ENCODE data around the gene KLHDC4.
A peak's percentile ranks its signal among the peaks of the same experiment; 100 is the strongest.
"Not testable (repeated sequence)": the region's sequence is repeated elsewhere in the genome, so short reads cannot be mapped to it uniquely, and the experiment has no call there.

The KLHDC4 gene

DNA sequence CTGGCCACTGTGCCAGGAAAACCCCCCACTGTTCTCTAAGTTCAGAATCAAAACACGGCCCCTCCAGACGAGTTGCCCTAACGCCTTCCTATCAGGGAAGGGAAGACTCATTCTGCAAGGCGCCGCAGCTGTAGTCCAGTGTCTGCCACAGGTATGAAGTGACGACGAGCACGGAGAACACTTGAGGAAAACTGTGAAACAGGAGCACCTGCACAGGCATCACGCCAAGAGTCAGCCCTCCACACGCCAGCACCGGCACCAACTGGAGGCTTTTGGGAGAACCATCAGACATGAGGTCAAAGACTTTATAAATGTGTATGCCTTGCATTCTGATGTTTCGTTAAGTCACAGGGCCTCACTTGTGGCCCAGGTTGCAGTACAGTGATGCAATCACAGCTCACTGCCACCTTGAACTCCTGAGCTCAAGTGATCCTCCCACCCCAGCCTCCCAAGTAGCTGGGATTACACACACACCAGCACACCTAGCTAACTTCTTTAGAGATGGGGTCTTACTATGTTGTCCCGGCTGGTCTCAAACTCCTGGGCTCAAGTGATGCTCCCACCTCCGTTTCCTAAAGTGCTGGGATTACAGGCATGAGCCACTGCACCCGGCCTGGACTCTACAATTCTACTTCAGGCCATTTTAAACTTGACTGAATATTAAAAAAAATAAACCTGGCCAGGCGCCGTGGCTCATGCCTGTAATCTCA is 22.9 kb downstream of the KLHDC4 start:
- DNase-seq (ENCODE audit: low spot score) = no peak

DNA sequence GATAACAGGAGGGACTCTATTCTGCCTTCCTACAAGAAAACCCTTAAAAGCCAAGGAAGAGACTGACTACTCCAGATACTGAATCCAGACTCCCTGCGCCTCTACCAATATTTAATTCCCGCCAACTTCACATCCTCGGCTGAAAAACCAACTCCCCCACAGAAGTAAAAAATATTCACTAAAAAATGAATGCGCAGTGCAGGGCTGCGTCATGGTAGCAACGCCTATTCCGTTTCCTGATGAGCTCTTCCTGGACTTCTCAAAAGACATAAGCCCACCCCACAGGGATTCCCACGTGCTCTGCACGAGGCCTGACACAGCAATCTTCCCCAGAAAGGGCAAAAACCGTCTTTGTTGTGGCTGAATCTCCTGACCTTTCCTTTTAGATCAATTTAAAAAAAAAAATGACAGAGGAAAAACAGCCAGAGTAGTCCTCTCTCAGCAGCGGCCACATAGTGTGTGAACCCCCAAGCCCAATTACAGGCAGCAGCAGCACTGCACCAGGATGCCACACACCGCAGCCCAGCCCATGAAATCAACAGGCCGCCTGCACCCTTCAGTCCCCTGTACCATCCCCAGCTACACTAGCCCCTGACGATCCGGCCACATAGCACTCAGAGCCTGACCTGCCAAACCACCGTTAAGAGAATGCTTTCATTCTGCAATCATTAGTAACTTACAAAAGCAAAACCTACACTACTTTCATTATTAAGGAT is 23.9 kb downstream of the KLHDC4 start:
- DNase-seq (ENCODE audit: low spot score) = no peak

GRCh38 chr16:87740909-87741424 is 24.8 kb downstream of the KLHDC4 start:
- DNase-seq (ENCODE audit: low spot score) = peak; percentile 84

DNA sequence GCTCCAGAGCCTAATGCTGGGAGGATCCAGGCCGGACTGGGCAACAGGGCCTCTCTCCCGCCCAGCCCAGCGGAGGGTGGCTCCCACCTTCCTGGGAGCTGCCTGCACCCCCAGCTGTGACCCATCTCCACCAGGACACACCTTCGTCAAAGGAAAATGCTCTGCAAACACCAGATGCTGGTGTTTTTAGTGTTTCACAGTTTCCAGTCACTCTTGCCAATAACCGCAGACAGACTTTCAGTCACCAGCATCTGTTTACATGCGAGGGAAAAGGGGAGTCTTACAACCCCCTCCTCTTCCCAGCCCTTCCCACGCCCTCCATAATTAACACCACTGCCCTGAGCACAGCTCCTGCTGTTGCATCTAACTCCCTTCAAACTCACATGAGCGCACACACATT is 25.3 kb downstream of the KLHDC4 start:
- no peak for DNase-seq (ENCODE audit: low spot score)

DNA sequence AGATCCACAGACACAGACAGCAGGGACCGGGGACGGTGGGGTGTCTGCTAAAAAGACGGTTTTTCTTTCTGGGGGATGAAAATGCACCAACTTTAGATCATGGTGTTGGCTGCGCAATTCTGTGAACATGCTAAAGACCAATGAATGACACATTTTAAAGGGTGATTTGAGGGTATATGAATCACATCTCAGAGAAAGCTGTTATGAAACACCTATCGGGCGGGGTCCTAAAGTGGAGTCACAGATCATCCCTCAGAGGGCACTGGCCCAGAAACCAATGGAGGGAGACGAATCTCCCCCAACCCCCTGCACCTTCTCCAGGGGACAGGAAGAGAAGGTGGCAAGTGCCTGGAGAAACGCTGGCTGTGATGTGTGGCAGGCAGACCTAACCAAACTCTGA is 26.0 kb downstream of the KLHDC4 start:
- DNase-seq (ENCODE audit: low spot score) = no peak

GRCh38 chr16:87736008-87736382 is 29.8 kb downstream of the KLHDC4 start:
- DNase-seq (ENCODE audit: low spot score) = no peak

GRCh38 chr16:87735270-87736007 is 30.3 kb downstream of the KLHDC4 start:
- no peak for DNase-seq (ENCODE audit: low spot score)

DNA sequence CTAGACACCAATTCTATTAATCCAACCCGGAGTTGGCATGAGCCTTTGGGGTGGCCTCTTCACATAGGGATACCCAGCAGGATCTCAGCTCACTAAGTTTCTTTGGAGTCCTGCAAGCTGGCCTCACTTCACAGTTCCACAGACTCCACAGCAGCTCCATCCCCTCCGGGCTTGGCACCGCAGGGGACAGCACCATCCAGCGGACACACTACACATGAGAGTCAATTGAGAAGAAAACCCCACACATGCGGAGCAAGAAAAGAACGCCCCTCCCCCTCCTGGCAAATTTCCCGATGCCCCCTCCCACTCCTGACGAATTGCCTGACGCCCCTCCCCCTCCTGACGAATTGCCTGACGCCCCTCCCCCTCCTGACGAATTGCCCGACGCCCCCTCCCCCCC is 31.1 kb downstream of the KLHDC4 start:
- DNase-seq (ENCODE audit: low spot score) = no peak

GRCh38 chr16:87733190-87733589 is 32.6 kb downstream of the KLHDC4 start:
- no peak for DNase-seq (ENCODE audit: low spot score)

GRCh38 chr16:87731607-87732006 is 34.2 kb downstream of the KLHDC4 start:
- no peak for DNase-seq (ENCODE audit: low spot score)

DNA sequence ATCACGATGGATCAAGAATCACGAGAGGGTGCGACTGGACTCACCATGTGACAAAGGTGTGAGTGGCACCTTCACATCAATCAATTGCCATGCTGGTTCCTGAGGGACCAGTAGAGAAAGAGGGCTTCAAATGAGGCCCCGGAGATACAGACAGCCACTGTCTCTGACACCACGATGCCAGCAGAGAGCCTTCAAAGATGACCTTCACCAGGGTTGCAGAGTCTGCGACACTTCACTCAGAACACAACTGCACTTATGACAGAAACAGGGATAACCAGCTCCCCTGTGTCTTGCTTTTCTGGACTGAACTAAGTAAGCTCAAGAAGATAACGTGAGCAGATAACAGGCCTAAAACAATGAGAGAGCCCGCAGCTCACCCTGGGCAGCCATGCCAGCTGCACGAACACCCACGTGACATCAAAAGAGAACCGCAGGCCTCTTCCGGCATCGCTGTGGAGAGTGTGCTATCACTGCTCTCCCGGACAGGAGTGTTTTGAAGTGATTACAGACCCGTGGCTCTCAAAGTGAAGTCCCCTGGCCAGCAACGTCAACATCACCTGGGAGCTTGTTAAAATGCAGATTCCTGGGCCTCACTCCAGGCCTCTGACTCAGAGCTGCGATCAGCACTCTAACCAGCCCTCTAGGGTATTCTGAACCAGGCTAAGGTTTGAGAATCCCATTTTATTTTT is 36.4 kb downstream of the KLHDC4 start:
- no peak for DNase-seq (ENCODE audit: low spot score)

- no peak for DNase-seq (ENCODE audit: low spot score)
Measured at GRCh38 chr16:87728026-87728425, 37.8 kb downstream of the KLHDC4 start.

GRCh38 chr16:87727346-87727745 is 38.4 kb downstream of the KLHDC4 start:
- no peak for DNase-seq (ENCODE audit: low spot score)

DNA sequence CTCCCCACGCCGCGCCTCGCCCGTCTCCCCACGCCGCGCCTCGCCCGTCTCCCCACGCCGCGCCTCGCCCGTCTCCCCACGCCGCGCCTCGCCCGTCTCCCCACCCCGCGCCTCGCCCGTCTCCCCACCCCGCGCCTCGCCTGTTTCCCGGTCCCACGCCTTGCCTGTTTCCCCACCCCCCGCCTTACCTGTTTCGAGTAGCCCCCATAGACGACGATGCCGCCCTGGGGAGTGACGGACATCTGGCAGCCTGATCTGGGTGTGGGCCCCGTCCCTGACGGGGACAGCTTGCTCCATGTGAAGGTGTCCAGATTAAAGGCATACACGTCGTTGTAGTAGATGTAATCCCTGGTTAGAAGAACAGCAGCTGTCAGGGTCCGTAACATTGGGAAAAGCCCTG is 39.2 kb downstream of the KLHDC4 start:
- DNase-seq (ENCODE audit: low spot score) = not testable (repeated sequence)

- DNase-seq (ENCODE audit: low spot score) = no peak
Measured at GRCh38 chr16:87725596-87726235, 40.1 kb downstream of the KLHDC4 start.

DNA sequence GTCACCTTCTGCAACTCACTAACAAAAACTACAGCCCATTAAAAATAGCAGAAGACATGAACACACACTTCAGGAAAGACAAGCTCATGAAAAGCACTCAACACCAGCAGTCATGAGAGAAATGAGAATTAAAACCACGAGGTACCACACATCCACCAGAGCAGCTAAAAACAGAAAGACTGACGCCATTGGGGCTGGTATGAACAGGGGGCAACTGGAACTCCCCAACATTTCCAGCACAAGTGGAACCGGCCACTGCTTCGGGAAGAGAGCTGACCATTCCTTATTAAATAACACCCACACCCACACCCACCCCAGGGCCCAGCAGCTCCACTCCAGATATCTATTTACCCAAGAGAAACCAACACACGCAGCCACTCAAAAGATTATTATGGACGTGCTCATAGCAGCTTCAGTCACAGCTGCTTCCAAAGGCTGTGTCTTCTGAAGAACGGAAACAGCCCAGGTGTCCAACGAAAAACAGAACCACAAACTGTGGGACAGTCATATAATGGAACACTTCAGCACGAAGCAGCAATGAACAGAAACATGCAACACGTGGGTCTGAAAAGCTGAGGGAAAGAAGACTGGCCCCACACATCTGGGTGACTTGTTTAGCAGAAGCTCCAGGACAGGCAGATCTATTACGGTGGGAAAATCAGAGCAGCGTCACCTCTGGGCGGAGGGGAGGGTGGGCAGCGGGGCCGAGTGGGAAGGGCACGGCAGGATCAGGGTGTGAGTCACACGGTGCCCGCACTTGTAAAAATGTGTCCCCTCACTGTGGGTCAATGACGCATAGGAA is 41.1 kb downstream of the KLHDC4 start:
- no peak for DNase-seq (ENCODE audit: low spot score)

GRCh38 chr16:87723226-87723623 is 42.6 kb downstream of the KLHDC4 start:
- peak; percentile 96 for DNase-seq (ENCODE audit: low spot score)

DNA sequence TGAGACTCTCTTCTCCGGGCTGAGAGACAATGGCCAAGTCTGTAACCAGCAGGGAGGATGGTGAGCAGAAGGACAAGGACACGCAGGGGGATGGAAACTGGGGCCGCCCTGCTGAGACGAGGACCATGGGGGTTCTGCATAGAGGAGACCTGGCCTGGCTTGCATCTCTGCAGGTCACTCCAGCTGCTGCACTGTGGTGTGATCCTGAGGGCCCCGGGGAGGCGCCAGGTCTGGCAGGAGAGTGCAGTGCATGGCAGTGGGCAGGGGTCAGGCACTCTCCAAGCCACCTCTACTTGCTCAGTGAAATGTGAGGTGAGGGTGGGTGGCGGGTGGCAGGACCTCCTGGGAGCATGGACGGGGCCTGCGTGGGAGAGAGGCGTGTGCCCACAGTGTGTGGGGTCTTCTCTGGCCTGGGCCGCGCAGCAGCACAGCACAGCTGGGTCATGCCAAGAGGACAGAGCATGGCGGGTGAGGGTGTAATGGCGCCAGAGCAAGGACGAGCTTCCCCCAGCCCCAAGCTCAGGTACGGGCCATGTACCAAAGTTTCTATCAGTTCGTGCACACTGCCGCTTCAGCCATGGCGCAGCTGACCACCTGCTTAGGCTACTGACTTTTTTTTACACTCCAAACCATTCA is 43.1 kb downstream of the KLHDC4 start:
- DNase-seq (ENCODE audit: low spot score) = no peak

DNA sequence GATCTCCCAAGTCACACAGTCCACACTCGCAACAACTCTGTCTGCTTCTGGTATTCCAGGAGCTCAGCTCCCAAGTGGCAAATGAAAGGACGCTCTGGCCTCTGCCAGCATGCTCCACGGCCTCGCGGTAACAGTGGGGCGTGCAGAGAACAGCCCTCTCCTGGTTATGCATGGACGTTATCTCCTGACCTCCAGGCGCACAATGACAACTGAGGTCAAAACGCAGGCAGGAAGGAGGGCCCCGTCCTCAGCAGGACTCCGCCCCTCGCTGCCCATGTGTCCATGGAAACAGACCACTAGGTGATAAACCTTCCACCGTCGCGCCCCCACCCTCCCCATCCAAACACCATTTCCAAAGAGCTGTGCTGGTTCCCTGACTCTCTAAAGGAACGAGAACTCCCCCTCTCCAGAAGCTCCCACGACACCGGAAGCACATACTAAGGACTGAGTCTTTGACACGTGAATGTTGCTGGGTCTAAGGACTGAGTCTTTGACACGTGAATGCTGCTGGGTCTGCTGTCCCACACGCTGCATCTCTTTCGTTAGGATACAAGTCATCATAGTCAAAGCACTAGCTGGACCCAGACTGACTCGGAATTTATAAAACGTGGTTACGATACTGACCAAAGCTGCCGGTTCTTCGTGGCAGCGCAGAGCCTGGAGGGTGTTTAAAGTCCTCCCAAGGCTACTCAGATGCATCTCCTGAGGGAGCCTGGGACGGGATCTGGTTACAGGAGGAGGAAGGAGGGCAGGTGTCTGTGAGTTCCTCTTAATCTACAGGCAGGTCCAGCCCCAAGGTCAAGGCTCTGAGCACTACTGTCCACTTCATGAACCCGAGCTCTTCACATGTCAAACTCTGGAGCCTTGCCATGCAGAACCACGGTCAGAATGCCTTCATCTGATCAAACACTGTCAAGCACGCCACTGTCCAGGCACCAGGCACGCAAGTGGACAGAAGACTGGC is 43.9 kb downstream of the KLHDC4 start:
- no peak for DNase-seq (ENCODE audit: low spot score)

Data from Ammon's horn (tissue), 1 donor.